Activated CD4-positive, alpha-beta T cell treated with anti-CD3 and anti-CD28 coated beads for 24 hours (primary cell): ENCODE measurements around the gene SNRNP40.
"Not testable (repeated sequence)": the region's sequence is repeated elsewhere in the genome, so short reads cannot be mapped to it uniquely, and the experiment has no call there.

Experiments
- DNase-seq, 2 donors: peaks; one replicate each; pipeline ENCODE4 v3.0.0-alpha.2; 2020; ENCODE audit warnings: low read depth in 2 of 2

Gene SNRNP40

GRCh38 chr1:31282426-31282825, 14.2 kb downstream of the SNRNP40 start:
- not testable (repeated sequence) for DNase-seq

GRCh38 chr1:31273619-31274018, 23.0 kb downstream of the SNRNP40 start:
- DNase-seq = no peak

GRCh38 chr1:31272369-31272768, 24.2 kb downstream of the SNRNP40 start:
- DNase-seq = no peak

- no peak for DNase-seq
These were observed 30.0 kb downstream of the SNRNP40 start for GRCh38 chr1:31266547-31266946.

- DNase-seq = no peak
These were observed 31.7 kb downstream of the SNRNP40 start for GRCh38 chr1:31264790-31265386.

- DNase-seq = no peak
These were observed 33.2 kb downstream of the SNRNP40 start for GRCh38 chr1:31263408-31263807.

GRCh38 chr1:31262393-31262792, 34.2 kb downstream of the SNRNP40 start:
- not testable (repeated sequence) for DNase-seq

GRCh38 chr1:31261916-31262315, 34.7 kb downstream of the SNRNP40 start:
- no peak for DNase-seq

GRCh38 chr1:31259746-31260145, 36.8 kb downstream of the SNRNP40 start:
- DNase-seq = no peak

GRCh38 chr1:31258581-31258980, 38.0 kb downstream of the SNRNP40 start:
- DNase-seq = no peak

- DNase-seq = no peak
These were observed 39.4 kb downstream of the SNRNP40 start for GRCh38 chr1:31257213-31257612.

- no peak for DNase-seq
These were observed 46.7 kb downstream of the SNRNP40 start for GRCh38 chr1:31249854-31250253.

- DNase-seq = no peak
These were observed 48.3 kb downstream of the SNRNP40 start for GRCh38 chr1:31248276-31248675.

- no peak for DNase-seq
These were observed 52.3 kb downstream of the SNRNP40 start for GRCh38 chr1:31244326-31244725.

GRCh38 chr1:31243501-31244286, 52.9 kb downstream of the SNRNP40 start:
- no peak for DNase-seq

- no peak for DNase-seq
These were observed 55.3 kb downstream of the SNRNP40 start for GRCh38 chr1:31241321-31241720.

- DNase-seq = no peak
These were observed 56.8 kb downstream of the SNRNP40 start, which contains the start of gene NKAIN1 for GRCh38 chr1:31239653-31240241. Gene NKAIN1, minus strand, starts transcription at chr1:31239887. Its CDS starts 340 bp downstream, at chr1:31239547.

- DNase-seq = no peak
These were observed 57.5 kb downstream of the SNRNP40 start for GRCh38 chr1:31238986-31239613.

- DNase-seq = no peak
These were observed 58.0 kb downstream of the SNRNP40 start for GRCh38 chr1:31238612-31238985.

- DNase-seq = no peak
These were observed 61.7 kb downstream of the SNRNP40 start for GRCh38 chr1:31234870-31235269.

GRCh38 chr1:31234123-31234708, 62.4 kb downstream of the SNRNP40 start:
- DNase-seq = no peak

- DNase-seq = no peak
These were observed 63.9 kb downstream of the SNRNP40 start for GRCh38 chr1:31232689-31233088.
